Activated naive CD8-positive, alpha-beta T cell treated with anti-CD3 and anti-CD28 coated beads, Interleukin-2, amount 50 U/mL, for 16 hours (primary cell): ENCODE results near the gene ASB3.
"Not testable (repeated sequence)": the region's sequence is repeated elsewhere in the genome, so short reads cannot be mapped to it uniquely, and the experiment has no call there.

ENCODE experiments used
- DNase-seq: peaks from one replicate; pipeline ENCODE4 v3.0.0-alpha.2; 2020; ENCODE audit warnings: low read depth, low spot score

Gene ASB3

GRCh38 chr2:53786705-53787613 is at the start of gene ASB3, which contains the start of gene ERLEC1:
Gene ASB3, minus strand, starts transcription at chr2:53786953. Its CDS starts 21,381 bp downstream, at chr2:53765572.
Gene ERLEC1, plus strand, starts transcription at chr2:53787044. Its CDS starts 167 bp downstream, at chr2:53787211.
- DNase-seq = peak; percentile 79

- not testable (repeated sequence) for DNase-seq
Measured at GRCh38 chr2:53829980-53830290, 43.2 kb upstream of the ASB3 start.

GRCh38 chr2:53829273-53829979 is 42.7 kb upstream of the ASB3 start:
- no peak for DNase-seq

- no peak for DNase-seq
Measured at GRCh38 chr2:53828331-53828730, 41.6 kb upstream of the ASB3 start.

- no peak for DNase-seq
Measured at GRCh38 chr2:53827398-53828175, 40.8 kb upstream of the ASB3 start.

- DNase-seq = no peak
Measured at GRCh38 chr2:53826587-53827397, 40.0 kb upstream of the ASB3 start.

GRCh38 chr2:53826030-53826410 is 39.3 kb upstream of the ASB3 start:
- no peak for DNase-seq

GRCh38 chr2:53823639-53824038 is 36.9 kb upstream of the ASB3 start:
- DNase-seq = not testable (repeated sequence)

- no peak for DNase-seq
Measured at GRCh38 chr2:53821810-53822209, 35.1 kb upstream of the ASB3 start.

GRCh38 chr2:53820711-53821110 is 34.0 kb upstream of the ASB3 start:
- no peak for DNase-seq

- no peak for DNase-seq
Measured at GRCh38 chr2:53820048-53820447, 33.3 kb upstream of the ASB3 start.

GRCh38 chr2:53819634-53820033 is 32.9 kb upstream of the ASB3 start:
- DNase-seq = no peak

GRCh38 chr2:53818854-53819435 is 32.2 kb upstream of the ASB3 start:
- no peak for DNase-seq

- DNase-seq = no peak
Measured at GRCh38 chr2:53813151-53813550, 26.4 kb upstream of the ASB3 start.

- no peak for DNase-seq
Measured at GRCh38 chr2:53811601-53812000, 24.8 kb upstream of the ASB3 start.

GRCh38 chr2:53802617-53803151 is 15.9 kb upstream of the ASB3 start:
- DNase-seq = no peak

GRCh38 chr2:53801547-53801946 is 14.8 kb upstream of the ASB3 start:
- no peak for DNase-seq

GRCh38 chr2:53793821-53794220 is 7.1 kb upstream of the ASB3 start:
- DNase-seq = no peak

- no peak for DNase-seq
Measured at GRCh38 chr2:53793261-53793660, 6.5 kb upstream of the ASB3 start.

- DNase-seq = no peak
Measured at GRCh38 chr2:53787614-53788289, 999 bp upstream of the ASB3 start.
